ENCODE results near the gene WDR74. TPM values are rescaled to one million over a fixed set of nuclear protein-coding genes. Genes with fewer than 3 reads are reported as not detected.

Gene WDR74
- total and polyA plus RNA-seq, 9 of the 15 experiments (the other 6 are each of a cell fraction or from before 2014, with no cell fraction given): 32.7 to 210 (median 114) TPM

- TF ChIP-seq, protein P1, sequence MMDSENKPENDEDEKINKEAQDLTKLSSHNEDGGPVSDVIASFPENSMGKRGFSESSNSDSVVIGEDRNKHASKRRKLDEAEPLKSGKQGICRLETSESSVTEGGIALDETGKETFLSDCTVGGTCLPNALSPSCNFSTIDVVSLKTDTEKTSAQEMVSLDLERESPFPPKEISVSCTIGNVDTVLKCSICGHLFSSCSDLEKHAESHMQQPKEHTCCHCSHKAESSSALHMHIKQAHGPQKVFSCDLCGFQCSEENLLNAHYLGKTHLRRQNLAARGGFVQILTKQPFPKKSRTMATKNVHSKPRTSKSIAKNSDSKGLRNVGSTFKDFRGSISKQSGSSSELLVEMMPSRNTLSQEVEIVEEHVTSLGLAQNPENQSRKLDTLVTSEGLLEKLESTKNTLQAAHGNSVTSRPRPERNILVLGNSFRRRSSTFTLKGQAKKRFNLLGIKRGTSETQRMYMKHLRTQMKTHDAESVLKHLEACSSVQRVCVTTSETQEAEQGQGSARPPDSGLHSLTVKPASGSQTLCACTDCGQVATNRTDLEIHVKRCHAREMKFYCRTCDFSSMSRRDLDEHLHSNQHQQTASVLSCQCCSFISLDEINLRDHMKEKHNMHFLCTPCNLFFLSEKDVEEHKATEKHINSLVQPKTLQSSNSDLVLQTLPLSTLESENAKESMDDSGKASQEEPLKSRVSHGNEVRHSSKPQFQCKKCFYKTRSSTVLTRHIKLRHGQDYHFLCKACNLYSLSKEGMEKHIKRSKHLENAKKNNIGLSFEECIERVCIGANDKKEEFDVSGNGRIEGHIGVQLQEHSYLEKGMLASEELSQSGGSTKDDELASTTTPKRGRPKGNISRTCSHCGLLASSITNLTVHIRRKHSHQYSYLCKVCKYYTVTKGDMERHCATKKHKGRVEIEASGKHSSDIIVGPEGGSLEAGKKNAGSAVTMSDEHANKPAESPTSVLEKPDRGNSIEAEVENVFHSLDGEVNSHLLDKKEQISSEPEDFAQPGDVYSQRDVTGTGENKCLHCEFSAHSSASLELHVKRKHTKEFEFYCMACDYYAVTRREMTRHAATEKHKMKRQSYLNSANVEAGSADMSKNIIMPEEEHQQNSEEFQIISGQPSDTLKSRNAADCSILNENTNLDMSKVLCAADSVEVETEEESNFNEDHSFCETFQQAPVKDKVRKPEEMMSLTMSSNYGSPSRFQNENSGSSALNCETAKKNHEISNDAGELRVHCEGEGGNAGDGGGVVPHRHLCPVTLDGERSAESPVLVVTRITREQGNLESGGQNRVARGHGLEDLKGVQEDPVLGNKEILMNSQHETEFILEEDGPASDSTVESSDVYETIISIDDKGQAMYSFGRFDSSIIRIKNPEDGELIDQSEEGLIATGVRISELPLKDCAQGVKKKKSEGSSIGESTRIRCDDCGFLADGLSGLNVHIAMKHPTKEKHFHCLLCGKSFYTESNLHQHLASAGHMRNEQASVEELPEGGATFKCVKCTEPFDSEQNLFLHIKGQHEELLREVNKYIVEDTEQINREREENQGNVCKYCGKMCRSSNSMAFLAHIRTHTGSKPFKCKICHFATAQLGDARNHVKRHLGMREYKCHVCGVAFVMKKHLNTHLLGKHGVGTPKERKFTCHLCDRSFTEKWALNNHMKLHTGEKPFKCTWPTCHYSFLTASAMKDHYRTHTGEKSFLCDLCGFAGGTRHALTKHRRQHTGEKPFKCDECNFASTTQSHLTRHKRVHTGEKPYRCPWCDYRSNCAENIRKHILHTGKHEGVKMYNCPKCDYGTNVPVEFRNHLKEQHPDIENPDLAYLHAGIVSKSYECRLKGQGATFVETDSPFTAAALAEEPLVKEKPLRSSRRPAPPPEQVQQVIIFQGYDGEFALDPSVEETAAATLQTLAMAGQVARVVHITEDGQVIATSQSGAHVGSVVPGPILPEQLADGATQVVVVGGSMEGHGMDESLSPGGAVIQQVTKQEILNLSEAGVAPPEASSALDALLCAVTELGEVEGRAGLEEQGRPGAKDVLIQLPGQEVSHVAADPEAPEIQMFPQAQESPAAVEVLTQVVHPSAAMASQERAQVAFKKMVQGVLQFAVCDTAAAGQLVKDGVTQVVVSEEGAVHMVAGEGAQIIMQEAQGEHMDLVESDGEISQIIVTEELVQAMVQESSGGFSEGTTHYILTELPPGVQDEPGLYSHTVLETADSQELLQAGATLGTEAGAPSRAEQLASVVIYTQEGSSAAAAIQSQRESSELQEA (IDR thresholded peaks at IDR 0.05; ENCODE audit: low read depth): no peak
- TF ChIP-seq NFATC3 (IDR thresholded peaks at IDR 0.05) (no peak), HMBOX1 (IDR thresholded peaks at IDR 0.05) (no peak), HMGN3 (IDR thresholded peaks at IDR 0.05; ENCODE audit: borderline replicate concordance, extremely low read depth, insufficient read length, low read depth, low read length) (no peak), RBM22 (IDR thresholded peaks at IDR 0.05; ENCODE audit: low read depth, low read length, poor library complexity, severe bottlenecking) (no peak), ZBTB7A (IDR thresholded peaks at IDR 0.05; ENCODE audit: borderline replicate concordance, control insufficient read depth, low read depth, low read length) (no peak)
Observed at GRCh38 chr11:62794201-62794775, 45.1 kb downstream of the WDR74 start (continued).

Data from K562 (cell line).